GM18499 (cell line): Measurements from ENCODE around the gene GTSE1.
"Not testable (repeated sequence)": the region's sequence is repeated elsewhere in the genome, so short reads cannot be mapped to it uniquely, and the experiment has no call there.

ENCODE experiments used
- ATAC-seq: cut with Tn5 transposase; IDR thresholded peaks from one replicate; pipeline ENCODE4 v1.9.1; 2021; ENCODE audit warnings: moderate number of reproducible peaks; ENCODE audit not compliant: insufficient read depth, unreplicated experiment

The GTSE1 gene

GRCh38 chr22:46292173-46292572 is 4.5 kb upstream of the GTSE1 start:
- no peak for ATAC-seq

DNA sequence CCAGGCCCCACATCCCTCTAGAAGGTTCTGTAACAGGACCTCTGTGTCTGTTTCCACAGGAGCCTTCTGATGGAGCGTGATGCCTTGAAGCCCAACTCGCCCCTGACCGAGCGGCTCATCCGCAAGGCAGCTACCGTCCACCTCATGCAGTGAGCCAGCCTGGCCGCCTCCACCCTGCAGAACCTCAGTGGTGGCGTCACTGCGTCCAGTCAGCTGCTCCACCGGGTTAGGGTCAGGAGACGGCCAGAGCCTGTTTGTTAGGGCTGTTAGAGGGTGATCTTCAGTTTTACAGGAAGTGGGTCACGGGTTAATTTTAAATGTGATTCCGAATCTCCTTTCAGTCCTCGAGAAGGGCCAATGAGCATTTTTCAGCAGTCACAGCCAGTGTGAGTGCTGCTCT is 3.9 kb upstream of the GTSE1 start:
- ATAC-seq = no peak

DNA sequence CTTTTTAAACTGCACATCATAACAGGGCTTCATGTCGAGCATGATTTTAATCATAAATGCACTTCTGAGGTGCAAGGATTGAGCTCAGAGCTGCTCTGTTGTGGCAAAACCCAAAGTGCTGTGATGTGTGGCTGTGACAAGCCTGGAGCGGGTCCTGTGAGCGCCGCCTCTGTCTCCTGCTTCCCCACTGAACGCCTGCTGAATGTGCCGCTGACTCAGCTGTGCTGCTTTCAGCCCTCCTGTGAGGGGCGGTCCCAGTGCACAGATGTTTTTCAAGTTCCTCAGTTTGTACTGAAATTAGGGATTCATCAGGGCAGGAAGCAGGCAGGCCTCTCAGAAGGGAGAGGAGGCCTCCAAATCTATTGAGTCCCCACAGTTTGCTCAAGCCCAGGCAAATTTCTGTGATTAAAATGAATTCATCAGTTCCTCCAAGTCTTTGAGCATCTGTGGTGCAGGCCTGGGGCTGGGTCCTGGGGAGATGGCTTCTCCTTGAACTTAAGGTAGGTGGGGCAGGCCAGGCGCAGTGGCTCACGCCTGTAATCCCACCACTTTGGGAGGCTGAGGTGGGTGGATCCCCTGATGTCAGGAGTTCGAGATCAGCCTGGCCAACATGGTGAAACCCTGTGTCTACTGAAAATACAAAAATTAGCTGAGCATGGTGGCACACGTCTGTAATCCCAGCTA is 3.0 kb upstream of the GTSE1 start:
- no peak for ATAC-seq

- no peak for ATAC-seq
Measured at GRCh38 chr22:46294784-46295183, 1.9 kb upstream of the GTSE1 start.

DNA sequence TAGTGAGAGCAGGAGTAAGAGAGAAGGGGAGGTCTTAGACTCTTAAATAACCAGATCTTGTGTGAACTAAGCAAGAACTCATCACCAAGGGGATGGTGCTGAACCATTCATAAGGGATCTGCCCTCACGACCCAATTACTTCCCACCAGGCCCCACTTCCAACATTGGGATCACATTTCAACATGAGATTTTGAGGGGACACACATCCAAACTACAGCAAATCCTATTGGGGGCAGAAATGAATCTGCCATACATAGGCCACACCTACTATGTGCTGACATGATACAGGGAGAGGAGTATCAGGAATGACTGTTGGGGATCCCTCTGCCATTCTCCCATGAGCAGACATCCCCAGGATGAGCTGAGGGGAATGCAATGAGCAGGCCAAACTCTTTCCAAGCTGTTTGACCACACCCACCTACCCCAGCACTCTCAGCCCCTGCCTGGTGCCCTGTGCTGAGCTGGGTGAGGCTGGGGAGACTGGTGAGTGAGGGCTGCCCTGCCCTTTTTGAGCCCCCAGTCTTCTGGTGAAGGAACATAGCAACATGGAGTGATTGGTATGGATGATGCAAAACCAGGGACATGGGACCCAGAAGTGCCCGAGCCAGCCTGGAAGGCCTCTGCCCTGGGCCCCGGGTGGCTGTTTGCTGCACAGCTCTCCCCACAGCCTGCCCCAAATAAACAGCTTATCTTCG is 1.2 kb upstream of the GTSE1 start:
- no peak for ATAC-seq

GRCh38 chr22:46297151-46297812 is 612 bp downstream of the GTSE1 start:
- no peak for ATAC-seq

GRCh38 chr22:46299101-46299500 is 2.4 kb downstream of the GTSE1 start:
- ATAC-seq = no peak

DNA sequence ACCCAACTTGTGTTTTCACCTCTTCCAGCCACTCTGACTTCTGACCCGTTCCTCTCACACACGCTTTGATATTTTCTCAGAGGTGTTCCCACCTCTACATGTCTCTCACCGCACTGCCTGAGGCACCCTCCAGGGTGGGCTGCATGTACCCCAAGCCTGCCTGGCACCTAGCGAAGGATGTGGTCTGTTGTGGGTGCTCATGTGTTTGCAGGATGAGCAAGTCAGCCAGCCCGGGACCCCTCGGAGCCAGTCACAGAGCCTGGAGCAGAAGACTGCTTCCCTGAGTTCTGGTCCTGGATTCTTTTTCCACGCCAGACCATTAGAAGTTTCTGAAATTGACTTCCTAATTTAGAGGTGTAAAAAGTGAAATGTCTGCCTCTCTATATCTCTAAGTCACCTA is 3.8 kb downstream of the GTSE1 start:
- ATAC-seq = no peak

DNA sequence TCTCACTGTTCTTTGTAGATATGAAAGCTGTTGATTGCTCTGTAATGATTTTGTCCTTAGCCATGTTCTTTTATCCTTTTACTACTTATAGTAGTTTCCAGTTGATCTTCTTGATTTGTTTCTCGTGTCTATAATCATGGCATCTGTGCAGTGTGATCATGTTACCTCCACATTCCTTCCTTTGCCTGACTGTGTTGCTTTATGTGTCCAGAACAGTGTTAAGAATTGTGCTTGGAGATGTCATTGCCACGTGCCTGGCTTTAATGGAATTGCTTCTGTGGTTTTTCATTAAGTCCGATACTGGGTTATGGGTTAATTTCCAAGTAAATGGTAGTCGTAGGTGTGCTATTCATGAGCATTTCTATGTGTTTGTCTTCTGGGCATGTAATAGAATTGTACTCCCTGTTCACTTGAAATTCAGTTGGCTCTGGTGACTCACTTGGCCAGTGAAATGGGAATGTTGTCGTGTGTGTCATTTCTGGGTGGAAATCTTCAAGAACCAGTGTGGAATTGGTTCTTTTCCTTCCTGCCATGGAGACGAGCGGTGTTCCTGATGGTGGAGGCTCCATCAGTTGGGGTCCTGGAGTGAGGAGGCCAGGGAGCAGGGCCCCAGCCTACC is 6.8 kb downstream of the GTSE1 start:
- ATAC-seq = no peak

- ATAC-seq = no peak
Measured at GRCh38 chr22:46308283-46308988, 11.8 kb downstream of the GTSE1 start.

- no peak for ATAC-seq
Measured at GRCh38 chr22:46309526-46310085, 12.9 kb downstream of the GTSE1 start.

- ATAC-seq = no peak
Measured at GRCh38 chr22:46312056-46312455, 15.4 kb downstream of the GTSE1 start.

DNA sequence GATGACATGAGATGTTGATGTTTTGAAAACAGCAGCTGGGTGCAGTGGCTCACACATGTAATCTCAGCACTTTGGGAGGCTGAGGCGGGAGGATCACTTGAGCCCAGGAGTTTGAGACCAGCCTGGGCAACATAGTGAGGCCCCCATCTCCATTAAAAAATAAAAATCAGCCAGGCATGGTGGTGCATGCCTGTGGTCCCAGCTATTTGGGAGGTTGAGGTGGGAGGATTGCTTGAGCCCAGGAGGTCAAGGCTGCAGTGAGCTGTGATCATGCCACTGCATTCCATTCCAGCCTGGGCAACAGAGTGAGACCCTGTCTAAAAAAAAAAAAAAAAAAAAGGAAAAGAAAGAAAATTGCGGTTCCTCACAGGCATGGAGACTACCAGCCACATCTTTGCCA is 16.2 kb downstream of the GTSE1 start:
- not testable (repeated sequence) for ATAC-seq

DNA sequence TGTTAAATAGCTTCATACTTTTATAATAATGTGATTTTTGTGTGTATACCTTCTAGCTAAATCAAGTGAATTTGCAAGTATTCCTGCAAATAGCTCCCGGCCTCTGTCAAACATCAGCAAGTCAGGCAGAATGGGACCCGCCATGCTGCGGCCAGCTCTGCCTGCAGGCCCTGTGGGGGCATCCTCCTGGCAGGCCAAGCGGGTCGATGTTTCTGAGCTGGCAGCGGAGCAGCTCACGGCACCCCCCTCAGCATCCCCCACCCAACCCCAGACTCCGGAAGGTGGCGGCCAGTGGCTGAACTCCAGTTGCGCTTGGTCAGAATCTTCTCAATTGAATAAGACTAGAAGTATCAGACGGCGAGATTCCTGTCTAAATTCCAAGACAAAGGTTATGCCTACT is 19.3 kb downstream of the GTSE1 start:
- ATAC-seq = no peak

- no peak for ATAC-seq
Measured at GRCh38 chr22:46317646-46318045, 21.0 kb downstream of the GTSE1 start.

- no peak for ATAC-seq
Measured at GRCh38 chr22:46318576-46318975, 21.9 kb downstream of the GTSE1 start.

DNA sequence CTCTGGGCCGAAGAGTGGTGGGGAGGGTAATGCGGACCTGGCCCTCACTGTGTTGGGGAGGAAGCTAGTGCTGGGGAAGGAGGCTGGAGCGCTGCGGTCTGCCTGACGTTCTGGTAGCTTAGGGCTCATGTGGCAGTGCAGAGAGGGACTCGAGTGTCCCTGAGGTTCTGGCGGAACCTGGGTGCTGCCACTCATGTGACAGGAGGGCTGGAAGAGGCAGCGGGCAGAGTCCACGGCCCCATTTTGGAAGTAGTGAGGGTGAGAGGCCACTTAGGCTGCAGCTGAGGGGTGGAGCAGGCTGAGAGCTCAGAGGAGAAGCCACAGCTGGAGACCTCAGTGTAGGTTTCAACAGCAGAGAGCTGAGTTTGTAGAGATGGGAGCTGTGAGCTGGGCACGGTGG is 22.6 kb downstream of the GTSE1 start:
- no peak for ATAC-seq

DNA sequence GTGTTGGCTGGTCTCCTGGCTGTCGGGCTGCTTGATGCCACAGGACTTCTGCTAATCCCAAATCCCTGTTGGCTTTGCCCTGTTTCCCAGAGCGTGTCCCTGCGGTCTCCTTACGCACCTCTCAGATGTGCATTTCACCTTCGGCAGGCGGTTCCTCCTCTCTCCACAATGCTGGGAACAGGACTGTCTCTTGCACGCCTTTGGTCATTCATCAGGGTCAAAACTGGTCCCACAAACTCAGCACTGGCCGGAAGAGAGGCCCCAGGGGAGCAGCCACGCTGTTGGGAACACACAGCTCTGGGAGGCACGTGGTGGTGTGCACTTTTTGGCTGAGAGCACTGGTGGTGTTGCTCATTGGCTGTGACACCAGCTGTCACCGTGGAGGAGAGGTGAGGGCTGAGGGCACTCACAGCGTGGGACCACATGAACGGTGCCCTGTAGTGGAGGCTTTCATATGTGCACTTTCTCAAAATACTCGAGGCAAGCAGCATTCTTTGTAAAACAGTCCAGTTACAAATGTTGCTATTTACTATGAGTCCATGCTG is 23.6 kb downstream of the GTSE1 start:
- no peak for ATAC-seq

- ATAC-seq = no peak
Measured at GRCh38 chr22:46320716-46321386, 24.2 kb downstream of the GTSE1 start.
